Keratinocyte (primary cell): ENCODE measurements around the gene TGIF1. TPM values are rescaled to one million over a fixed set of nuclear protein-coding genes. Genes with fewer than 3 reads are reported as not detected.

Experiments
- DNase-seq: peaks from one replicate; pipeline ENCODE4 v3.0.0-alpha.2; 2011; ENCODE audit warnings: low read depth, missing footprints, low spot score
- FAIRE-seq: peaks from 2 replicates; lab custom pipeline; 2011; peaks lifted over from hg19 to GRCh38; lab: Jason Lieb, UNC
- H2AFZ ChIP-seq: 2 replicates; pipeline ENCODE4 v1.6.0; 2012; ENCODE audit warnings: low read length, control low read depth, inconsistent platforms; ENCODE audit not compliant: control insufficient read depth
- H3K27ac ChIP-seq: 2 replicates; pipeline ENCODE4 v1.5.1; 2011; ENCODE audit warnings: low read length; ENCODE audit not compliant: control insufficient read depth, insufficient read depth
- H3K27me3 ChIP-seq: 3 replicates; pipeline ENCODE4 v1.6.0; 2011; ENCODE audit warnings: low read length; ENCODE audit not compliant: control insufficient read depth, insufficient read depth; ENCODE audit errors: extremely low read depth
- H3K36me3 ChIP-seq, 2 experiments: 2 replicates in 1 of 2; 3 replicates in 1 of 2; pipeline ENCODE4 v1.5.1; 2011; ENCODE audit warnings: low read length in 2 of 2, mild to moderate bottlenecking in 1 of 2; ENCODE audit not compliant: control insufficient read depth in 2 of 2, insufficient read depth in 2 of 2; ENCODE audit errors: extremely low read depth in 1 of 2
- H3K4me1 ChIP-seq: 3 replicates; pipeline ENCODE4 v1.5.1; 2011; ENCODE audit warnings: low read length; ENCODE audit not compliant: control insufficient read depth, insufficient read depth; ENCODE audit errors: extremely low read depth
- H3K4me2 ChIP-seq: 3 replicates; pipeline ENCODE4 v1.6.0; 2011; ENCODE audit warnings: low read depth, low read length; ENCODE audit not compliant: control insufficient read depth, insufficient read depth; ENCODE audit errors: extremely low read depth
- H3K4me3 ChIP-seq, 3 experiments: fragments of 200-600 bp in 1 of 3; sonication (generic) in 1 of 3; 2 replicates in 2 of 3; 3 replicates in 1 of 3; pipeline ENCODE4 v1.5.1; 2011 to 2016; ENCODE audit warnings: low read length in 3 of 3, mild to moderate bottlenecking in 3 of 3, control low read depth in 2 of 3, inconsistent platforms in 1 of 3, low read depth in 1 of 3, mixed read lengths in 1 of 3, mixed run types in 1 of 3, moderate library complexity in 1 of 3; ENCODE audit not compliant: control insufficient read depth in 2 of 3, insufficient read depth in 2 of 3; ENCODE audit errors: extremely low read depth in 1 of 3
- H3K79me2 ChIP-seq: 2 replicates; pipeline ENCODE4 v1.6.0; 2012; ENCODE audit warnings: low read length; ENCODE audit not compliant: control insufficient read depth, insufficient read depth
- H3K9ac ChIP-seq: 3 replicates; pipeline ENCODE4 v1.6.0; 2011; ENCODE audit warnings: low read length; ENCODE audit not compliant: control insufficient read depth, insufficient read depth; ENCODE audit errors: extremely low read depth
- H3K9me1 ChIP-seq: 3 replicates; pipeline ENCODE4 v1.6.0; 2011; ENCODE audit warnings: low read length; ENCODE audit not compliant: control insufficient read depth, insufficient read depth; ENCODE audit errors: extremely low read depth
- H3K9me3 ChIP-seq: 2 replicates; pipeline ENCODE4 v1.5.1; 2012; ENCODE audit warnings: low read depth, low read length; ENCODE audit not compliant: control insufficient read depth
- H4K20me1 ChIP-seq: 3 replicates; pipeline ENCODE4 v1.6.0; 2011; ENCODE audit warnings: low read length; ENCODE audit not compliant: control insufficient read depth, insufficient read depth; ENCODE audit errors: extremely low read depth
- CTCF ChIP-seq, 3 experiments: IDR thresholded peaks in 1 of 3; conservative IDR thresholded peaks in 1 of 3; optimal IDR thresholded peaks in 1 of 3; 2 replicates in 2 of 3; 3 replicates in 1 of 3; pipeline versions ENCODE3 to v1.5.1; 2011; ENCODE audit warnings: low read length in 3 of 3, mild to moderate bottlenecking in 3 of 3, moderate library complexity in 2 of 3, control low read depth in 1 of 3, inconsistent platforms in 1 of 3; ENCODE audit not compliant: insufficient read depth in 2 of 3; ENCODE audit errors: extremely low read depth in 1 of 3
- EZH2 ChIP-seq: IDR thresholded peaks from one replicate; pipeline ENCODE4 v1.6.1; 2012; ENCODE audit warnings: inconsistent platforms, mild to moderate bottlenecking, low read length, moderate library complexity
- dilution Hi-C: fragments of 300-500 bp; cut with MboI; formaldehyde crosslinking; loops from one replicate; pipeline ENCODE4 v1.7.0; 2020; ENCODE audit warnings: low sequenced_read_pairs; ENCODE audit not compliant: extremely low pct_ligation_motif_present
- polyA plus RNA-seq, 5 experiments: library from polyadenylated mRNA; depleted of rRNA in 3 of 5; stranded (reverse) in 3 of 5; stranded (forward) in 1 of 5; unstranded in 1 of 5; fragments of >200 nt; gene quantifications; 1 replicate in 1 of 5; 2 replicates in 3 of 5; 3 replicates in 1 of 5; pipeline versions ENCODE4 v1.2.1 to v1.2.3, GENCODE V29; 2011 to 2012; ENCODE audit warnings: missing spikeins in 2 of 5, low read depth in 1 of 5, low replicate concordance in 1 of 5

TGIF1 gene
- polyA plus RNA-seq, 1 donor (not counting 4 experiments of a cell fraction or from before 2014, with no cell fraction given), result 115 TPM

- Histone ChIP-seq H3K27ac (no peak overlapping the region), H3K9me3 (no peaks in the 10 kb centered on the region), H3K4me2 (no peak overlapping the region), H3K9ac (no peak overlapping the region), H3K4me3 (no peak overlapping the region), H3K4me1 (peaks cover 9% of the 10 kb centered on the region), H3K27me3 (no peaks in the 10 kb centered on the region), H2AFZ (no peak overlapping the region), H3K36me3 (no peaks in the 10 kb centered on the region), H3K79me2 (no peaks in the 10 kb centered on the region), H4K20me1 (no peaks in the 10 kb centered on the region), H3K9me1 (no peaks in the 10 kb centered on the region)
- DNase-seq (no peak), FAIRE-seq (no peak)
- dilution Hi-C loops, result no loop called here
- TF ChIP-seq CTCF (optimal IDR thresholded peaks at IDR 0.05 in 1 of 3, IDR thresholded peaks at IDR 0.05 in 1 of 3, conservative IDR thresholded peaks at IDR 0.05 in 1 of 3; ENCODE audit: extremely low read depth in 1 of 3, insufficient read depth in 2 of 3, low read length in 3 of 3), result no peak
- TF ChIP-seq EZH2, result no peak
Observed at GRCh38 chr18:3401669-3402620, 48.0 kb upstream of the TGIF1 start.

- no peaks in the 10 kb centered on the region for H4K20me1 ChIP-seq
- H3K9me3 ChIP-seq, result no peaks in the 10 kb centered on the region
- TF ChIP-seq EZH2 (no peak), CTCF (optimal IDR thresholded peaks at IDR 0.05 in 1 of 3, IDR thresholded peaks at IDR 0.05 in 1 of 3, conservative IDR thresholded peaks at IDR 0.05 in 1 of 3; ENCODE audit: extremely low read depth in 1 of 3, insufficient read depth in 2 of 3, low read length in 3 of 3) (no peak)
- no peak overlapping the region for H3K4me2 ChIP-seq
- H3K4me1 ChIP-seq, result peaks cover 3% of the 10 kb centered on the region
- no peaks in the 10 kb centered on the region for H3K27me3 ChIP-seq
- no peak overlapping the region for H3K9ac ChIP-seq
- no peak overlapping the region for H3K27ac ChIP-seq
- H3K4me3 ChIP-seq, result no peak overlapping the region
- DNase-seq (no peak), FAIRE-seq (peak; percentile 55)
- no peak overlapping the region for H2AFZ ChIP-seq
- H3K79me2 ChIP-seq, result no peaks in the 10 kb centered on the region
- H3K9me1 ChIP-seq, result no peaks in the 10 kb centered on the region
- dilution Hi-C loops, result no loop called here
- no peaks in the 10 kb centered on the region for H3K36me3 ChIP-seq
Observed at GRCh38 chr18:3402982-3403451, 47.0 kb upstream of the TGIF1 start.
